Measurements from ENCODE around the gene PPP1R3C. TPM values are rescaled to one million over a fixed set of nuclear protein-coding genes. Genes with fewer than 3 reads are reported as not detected.

Gene PPP1R3C
- total RNA-seq, 1 donor from 2014 or later: 29.5 TPM

DNA sequence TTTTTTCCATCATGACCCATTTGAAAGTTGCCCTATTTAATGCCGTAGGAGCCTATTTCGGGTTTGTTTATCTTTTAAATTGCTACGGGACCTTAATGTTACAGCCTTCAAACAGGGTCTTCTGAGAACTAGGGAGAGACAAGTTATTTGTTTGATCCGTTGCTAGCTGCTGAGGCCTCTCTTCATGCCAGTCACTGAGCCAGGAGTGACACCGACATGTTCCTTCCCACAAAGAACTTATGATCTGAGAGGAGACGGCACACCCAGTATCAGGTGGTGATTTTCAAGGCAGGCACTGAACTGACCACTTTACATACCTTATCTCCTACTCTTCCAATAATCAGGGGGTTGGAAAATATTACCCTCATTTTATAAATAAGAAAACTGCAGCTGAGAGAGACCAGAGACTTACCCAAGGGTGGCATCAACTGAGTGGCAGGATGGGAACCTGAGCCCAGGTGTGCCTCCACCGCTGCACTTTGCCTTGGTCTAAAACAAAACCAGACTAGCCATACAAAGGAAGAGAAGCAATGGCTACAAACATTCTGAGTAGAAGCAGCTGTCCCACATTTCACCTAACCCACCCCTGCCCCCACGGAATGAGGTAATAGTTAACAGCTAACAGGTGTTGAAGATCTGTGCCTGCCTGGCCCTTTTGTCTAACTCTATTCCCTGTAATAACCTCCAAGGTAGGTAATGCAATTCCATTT is 40.5 kb downstream of the PPP1R3C start:
- TF ChIP-seq, protein P1, sequence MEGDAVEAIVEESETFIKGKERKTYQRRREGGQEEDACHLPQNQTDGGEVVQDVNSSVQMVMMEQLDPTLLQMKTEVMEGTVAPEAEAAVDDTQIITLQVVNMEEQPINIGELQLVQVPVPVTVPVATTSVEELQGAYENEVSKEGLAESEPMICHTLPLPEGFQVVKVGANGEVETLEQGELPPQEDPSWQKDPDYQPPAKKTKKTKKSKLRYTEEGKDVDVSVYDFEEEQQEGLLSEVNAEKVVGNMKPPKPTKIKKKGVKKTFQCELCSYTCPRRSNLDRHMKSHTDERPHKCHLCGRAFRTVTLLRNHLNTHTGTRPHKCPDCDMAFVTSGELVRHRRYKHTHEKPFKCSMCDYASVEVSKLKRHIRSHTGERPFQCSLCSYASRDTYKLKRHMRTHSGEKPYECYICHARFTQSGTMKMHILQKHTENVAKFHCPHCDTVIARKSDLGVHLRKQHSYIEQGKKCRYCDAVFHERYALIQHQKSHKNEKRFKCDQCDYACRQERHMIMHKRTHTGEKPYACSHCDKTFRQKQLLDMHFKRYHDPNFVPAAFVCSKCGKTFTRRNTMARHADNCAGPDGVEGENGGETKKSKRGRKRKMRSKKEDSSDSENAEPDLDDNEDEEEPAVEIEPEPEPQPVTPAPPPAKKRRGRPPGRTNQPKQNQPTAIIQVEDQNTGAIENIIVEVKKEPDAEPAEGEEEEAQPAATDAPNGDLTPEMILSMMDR (IDR thresholded peaks at IDR 0.05; ENCODE audit: unreplicated experiment): no peak
- DNase-seq (ENCODE audit: low spot score, unreplicated experiment): no peak
- peak overlapping the region; percentile 92 for H3K27ac Mint-ChIP-seq
- H3K27me3 Mint-ChIP-seq: no peaks in the 10 kb centered on the region
- H3K4me1 Mint-ChIP-seq (ENCODE audit: low read depth): peaks cover 69% of the 10 kb centered on the region
- peak overlapping the region; percentile 54 for H3K4me3 Mint-ChIP-seq (ENCODE audit: low read depth)
- no peaks in the 10 kb centered on the region for H3K36me3 Mint-ChIP-seq (ENCODE audit: insufficient read depth)
- no peaks in the 10 kb centered on the region for H3K9me3 Mint-ChIP-seq (ENCODE audit: low read depth)

DNA sequence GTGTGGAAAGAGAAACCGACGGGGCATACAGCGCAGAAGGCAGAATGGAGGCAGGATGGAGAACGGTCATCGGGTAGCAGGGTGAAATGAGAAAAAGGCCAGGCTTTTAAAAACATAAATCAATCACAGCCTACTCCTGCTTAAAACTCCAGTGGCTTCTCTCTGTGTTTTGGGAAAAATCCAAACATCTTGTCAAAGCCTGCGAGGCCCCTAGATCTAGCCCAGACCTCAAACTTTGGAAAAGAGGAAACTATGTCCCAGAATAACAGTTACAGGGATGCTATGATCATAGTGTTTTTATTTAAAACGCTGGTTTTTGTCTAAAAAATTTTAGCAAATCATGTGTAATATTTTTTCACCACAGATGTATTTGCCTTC is 41.1 kb downstream of the PPP1R3C start:
- no peaks in the 10 kb centered on the region for H3K36me3 Mint-ChIP-seq (ENCODE audit: insufficient read depth)
- peak overlapping the region; percentile 54 for H3K4me3 Mint-ChIP-seq (ENCODE audit: low read depth)
- no peak for DNase-seq (ENCODE audit: low spot score, unreplicated experiment)
- TF ChIP-seq, protein P1 (IDR thresholded peaks at IDR 0.05; ENCODE audit: unreplicated experiment): no peak
- H3K9me3 Mint-ChIP-seq (ENCODE audit: low read depth): no peaks in the 10 kb centered on the region
- peak overlapping the region; percentile 92 for H3K27ac Mint-ChIP-seq
- H3K27me3 Mint-ChIP-seq: no peaks in the 10 kb centered on the region
- peaks cover 63% of the 10 kb centered on the region for H3K4me1 Mint-ChIP-seq (ENCODE audit: low read depth)

GRCh38 chr10:91590904-91591796 is 41.7 kb downstream of the PPP1R3C start:
- no peak for DNase-seq (ENCODE audit: low spot score, unreplicated experiment)
- Mint-ChIP-seq H3K36me3 (ENCODE audit: insufficient read depth) (peaks cover 2% of the 10 kb centered on the region), H3K27ac (peak overlapping the region; percentile 92), H3K27me3 (no peaks in the 10 kb centered on the region), H3K9me3 (ENCODE audit: low read depth) (no peaks in the 10 kb centered on the region), H3K4me1 (ENCODE audit: low read depth) (peaks cover 59% of the 10 kb centered on the region), H3K4me3 (ENCODE audit: low read depth) (peak overlapping the region; percentile 54)
- TF ChIP-seq, protein P1 (IDR thresholded peaks at IDR 0.05; ENCODE audit: unreplicated experiment): no peak

DNA sequence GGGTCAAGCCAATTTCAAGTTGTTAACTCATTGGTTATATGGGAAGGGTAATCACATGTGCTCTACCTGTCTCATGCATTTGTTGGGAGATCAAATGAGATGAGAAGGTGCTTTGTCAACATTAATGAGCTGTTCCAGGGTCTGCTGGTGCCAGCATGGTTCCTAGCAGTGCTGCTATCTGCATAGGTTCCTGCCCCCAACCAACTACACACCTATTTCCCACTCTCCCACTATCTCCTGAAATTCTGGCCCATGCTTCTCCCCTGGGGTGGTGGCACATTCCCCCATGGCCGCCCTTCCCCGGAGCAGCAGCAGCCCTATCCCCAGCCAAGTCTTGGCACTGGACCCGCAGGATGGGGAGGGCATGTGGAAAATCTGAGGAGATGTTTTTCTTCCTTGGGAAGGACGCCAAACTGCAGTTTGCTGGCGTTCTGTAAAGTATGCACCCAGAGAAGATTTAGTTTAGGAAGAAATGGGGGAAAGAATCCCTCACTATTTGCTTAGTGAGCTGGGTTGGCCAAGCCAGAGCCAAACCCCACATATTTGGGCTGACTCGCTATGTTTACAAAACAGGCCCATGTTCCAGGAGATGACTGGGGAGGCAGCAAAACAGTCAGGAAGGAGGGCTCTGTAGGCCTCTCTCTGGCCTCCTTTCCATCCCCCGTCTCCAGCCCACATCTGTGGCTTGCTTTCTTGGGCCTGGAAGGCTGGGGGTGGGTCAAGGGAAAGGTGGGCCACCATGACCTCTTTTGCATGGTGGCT is 42.5 kb downstream of the PPP1R3C start:
- peak overlapping the region; percentile 92 for H3K27ac Mint-ChIP-seq
- H3K9me3 Mint-ChIP-seq (ENCODE audit: low read depth): no peaks in the 10 kb centered on the region
- H3K4me3 Mint-ChIP-seq (ENCODE audit: low read depth): no peak overlapping the region
- no peak for DNase-seq (ENCODE audit: low spot score, unreplicated experiment)
- H3K4me1 Mint-ChIP-seq (ENCODE audit: low read depth): peaks cover 58% of the 10 kb centered on the region
- H3K36me3 Mint-ChIP-seq (ENCODE audit: insufficient read depth): peaks cover 2% of the 10 kb centered on the region
- TF ChIP-seq, protein P1 (IDR thresholded peaks at IDR 0.05; ENCODE audit: unreplicated experiment): no peak
- H3K27me3 Mint-ChIP-seq: no peaks in the 10 kb centered on the region

GRCh38 chr10:91589658-91590035 is 43.2 kb downstream of the PPP1R3C start:
- peaks cover 4% of the 10 kb centered on the region for H3K36me3 Mint-ChIP-seq (ENCODE audit: insufficient read depth)
- H3K4me3 Mint-ChIP-seq (ENCODE audit: low read depth): no peak overlapping the region
- TF ChIP-seq, protein P1 (IDR thresholded peaks at IDR 0.05; ENCODE audit: unreplicated experiment): no peak
- H3K27me3 Mint-ChIP-seq: no peaks in the 10 kb centered on the region
- DNase-seq (ENCODE audit: low spot score, unreplicated experiment): no peak
- H3K9me3 Mint-ChIP-seq (ENCODE audit: low read depth): no peaks in the 10 kb centered on the region
- H3K4me1 Mint-ChIP-seq (ENCODE audit: low read depth): peaks cover 58% of the 10 kb centered on the region
- peak overlapping the region; percentile 73 for H3K27ac Mint-ChIP-seq

Measured in progenitor cell of endocrine pancreas (in vitro differentiated cells).